CD14-positive monocyte (primary cell): ENCODE measurements around the gene SLCO4A1. TPM values are rescaled to one million over a fixed set of nuclear protein-coding genes. Genes with fewer than 3 reads are reported as not detected.

Source experiments
- DNase-seq, 3 donors: peaks; one replicate each; pipeline ENCODE4 v3.0.0-alpha.2; 2011 to 2022
- H2AFZ ChIP-seq: 2 replicates; pipeline ENCODE4 v1.6.0; 2012; ENCODE audit warnings: mild to moderate bottlenecking, low read depth, low read length, inconsistent platforms; ENCODE audit not compliant: insufficient read depth, poor library complexity, severe bottlenecking
- H3K27ac ChIP-seq, 2 donors: 1 replicate in 1 of 2; 2 replicates in 1 of 2; pipeline ENCODE4 v1.5.1; 2012 to 2013; ENCODE audit warnings: low read length in 2 of 2, control low read depth in 1 of 2, inconsistent platforms in 1 of 2, low read depth in 1 of 2, mild to moderate bottlenecking in 1 of 2
- H3K27me3 ChIP-seq, 2 donors: one replicate each; pipeline versions ENCODE4 v1.6.0 to v1.6.1; 2011 to 2013; ENCODE audit warnings: low read length in 2 of 2; ENCODE audit not compliant: control insufficient read depth in 2 of 2, insufficient read depth in 2 of 2
- H3K36me3 ChIP-seq, 2 donors: replicated peaks in 1 of 2; 1 replicate in 1 of 2; 2 replicates in 1 of 2; pipeline versions ENCODE4 v1.5.1 to v1.6.1; 2012 to 2013; ENCODE audit warnings: low read length in 2 of 2, control low read depth in 1 of 2, inconsistent platforms in 1 of 2, mild to moderate bottlenecking in 1 of 2; ENCODE audit not compliant: insufficient read depth in 2 of 2, control insufficient read depth in 1 of 2
- H3K4me1 ChIP-seq, 2 donors: 1 replicate in 1 of 2; 2 replicates in 1 of 2; pipeline versions ENCODE4 v1.5.1 to v1.6.1; 2012 to 2013; ENCODE audit warnings: low read length in 2 of 2, control low read depth in 1 of 2, inconsistent platforms in 1 of 2, mild to moderate bottlenecking in 1 of 2, moderate library complexity in 1 of 2; ENCODE audit not compliant: insufficient read depth in 2 of 2, control insufficient read depth in 1 of 2
- H3K4me2 ChIP-seq: replicated peaks from 2 replicates; pipeline ENCODE3; 2012; ENCODE audit warnings: low read length, moderate library complexity, mild to moderate bottlenecking; ENCODE audit not compliant: poor library complexity, severe bottlenecking; ENCODE audit errors: extremely low read depth
- H3K4me3 ChIP-seq, 3 experiments: fragments of 200-600 bp in 1 of 3; sonication (generic) in 1 of 3; replicated peaks in 1 of 3; 1 replicate in 2 of 3; 2 replicates in 1 of 3; pipeline ENCODE4 v1.5.1; 2011 to 2013; ENCODE audit warnings: low read length in 3 of 3, mild to moderate bottlenecking in 3 of 3, control low read depth in 2 of 3, low read depth in 2 of 3, inconsistent platforms in 1 of 3, moderate library complexity in 1 of 3
- H3K79me2 ChIP-seq: 2 replicates; pipeline ENCODE4 v1.6.0; 2012; ENCODE audit warnings: mild to moderate bottlenecking, control low read depth, inconsistent platforms, low read length, moderate library complexity; ENCODE audit not compliant: insufficient read depth
- H3K9ac ChIP-seq: 2 replicates; pipeline ENCODE4 v1.6.0; 2017; ENCODE audit warnings: low read length, mild to moderate bottlenecking; ENCODE audit not compliant: insufficient read depth, poor library complexity, severe bottlenecking
- H3K9me3 ChIP-seq, 2 donors: replicated peaks in 1 of 2; 1 replicate in 1 of 2; 2 replicates in 1 of 2; pipeline versions ENCODE4 v1.5.1 to v1.6.1; 2012 to 2013; ENCODE audit warnings: low read length in 2 of 2, control low read depth in 1 of 2; ENCODE audit not compliant: control insufficient read depth in 1 of 2, insufficient read depth in 1 of 2
- H4K20me1 ChIP-seq: 2 replicates; pipeline ENCODE4 v1.6.0; 2012; ENCODE audit warnings: mild to moderate bottlenecking, low read length, control low read depth, moderate library complexity; ENCODE audit not compliant: insufficient read depth
- H3K27ac Mint-ChIP-seq, 7 donors: one replicate each; pipeline ENCODE4 v1.8.0; 2020; ENCODE audit warnings: mild to moderate bottlenecking in 7 of 7, mixed read lengths in 7 of 7, moderate library complexity in 6 of 7, inconsistent platforms in 2 of 7
- H3K27me3 Mint-ChIP-seq, 3 donors: one replicate each; pipeline ENCODE4 v1.8.0; 2021 to 2022; ENCODE audit warnings: low read depth in 3 of 3, mild to moderate bottlenecking in 3 of 3, mixed read lengths in 3 of 3, moderate library complexity in 3 of 3, inconsistent platforms in 1 of 3
- H3K36me3 Mint-ChIP-seq, 2 donors: one replicate each; pipeline ENCODE4 v1.8.0; 2020; ENCODE audit warnings: mixed read lengths in 2 of 2, inconsistent platforms in 1 of 2, mild to moderate bottlenecking in 1 of 2
- H3K4me1 Mint-ChIP-seq: one replicate; pipeline ENCODE4 v1.8.0; 2020; ENCODE audit warnings: mild to moderate bottlenecking, mixed read lengths
- H3K4me3 Mint-ChIP-seq, 2 donors: one replicate each; pipeline ENCODE4 v1.8.0; 2020; ENCODE audit warnings: mild to moderate bottlenecking in 2 of 2, mixed read lengths in 2 of 2, moderate library complexity in 1 of 2
- H3K9me3 Mint-ChIP-seq, 7 donors: one replicate each; pipeline ENCODE4 v1.8.0; 2020 to 2022; ENCODE audit warnings: mixed read lengths in 7 of 7, mild to moderate bottlenecking in 6 of 7, moderate library complexity in 6 of 7, inconsistent platforms in 2 of 7
- WGBS: methylation state at CpG from one replicate; pipeline ENCODE4 v1.1.5; 2013; ENCODE audit warnings: missing lambda C conversion rate; ENCODE audit not compliant: insufficient coverage; 5-methylcytosine and 5-hydroxymethylcytosine counted together
- intact Hi-C, 2 donors: fragments of 100-400 bp; cut with micrococcal nuclease; formaldehyde crosslinking; loops; one replicate each; pipeline versions ENCODE4 v1.15.0 to v1.15.1; 2023
- polyA plus RNA-seq, 3 donors: library from polyadenylated mRNA; depleted of rRNA in 1 of 3; unstranded in 2 of 3; stranded (reverse) in 1 of 3; fragments of 300-500 nt in 2 of 3; fragments of >200 nt in 1 of 3; fragmentation: Illumina TruSeq in 2 of 3; gene quantifications; 1 replicate in 2 of 3; 2 replicates in 1 of 3; pipeline ENCODE4 v1.2.3, GENCODE V29; 2012 to 2021
- TF ChIP-seq, protein P1 (sequence below): fragments of 200-600 bp; IDR thresholded peaks from one replicate; pipeline ENCODE4 v1.8.0; 2022; ENCODE audit warnings: antibody characterized with exemption, mild to moderate bottlenecking

Gene SLCO4A1
- polyA plus RNA-seq, 3 donors, result 0.05 to 0.42 (median 0.26) TPM

DNA sequence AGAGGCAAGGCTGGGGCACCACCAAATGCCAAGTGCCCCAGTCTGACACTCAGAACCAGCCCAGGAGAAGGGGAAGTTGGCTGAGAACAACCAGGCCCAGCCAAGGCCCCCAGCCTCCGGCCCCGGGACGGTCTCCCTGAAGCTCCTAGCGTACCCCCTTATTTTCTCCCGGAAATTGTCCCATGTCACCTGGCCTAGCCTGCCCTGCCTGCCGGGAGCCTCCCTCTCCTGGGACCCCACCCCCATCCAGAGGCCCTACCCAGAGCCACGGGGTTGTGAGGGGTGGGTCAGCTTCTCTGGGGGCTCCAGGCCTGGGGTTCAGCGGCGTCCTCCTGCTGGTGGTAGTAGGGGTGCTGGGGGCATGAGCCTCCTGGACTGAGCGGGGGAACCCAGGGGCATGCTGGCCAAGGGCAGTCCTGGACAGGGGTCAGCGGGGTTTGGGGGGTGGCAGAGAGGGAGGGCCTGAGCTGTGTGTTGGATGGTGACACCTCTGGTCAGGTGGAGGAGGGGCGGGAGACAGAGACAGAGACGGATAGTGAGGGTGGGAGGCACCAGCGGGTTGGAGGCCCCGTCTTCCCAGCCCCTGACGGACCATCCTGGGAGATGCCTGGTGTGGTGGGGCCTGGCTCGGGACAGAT is 7.9 kb upstream of the SLCO4A1 start:
- peaks cover 0 to 5% of the 10 kb centered on the region in 2 donors for H3K4me1 ChIP-seq
- H4K20me1 ChIP-seq, result no peaks in the 10 kb centered on the region
- intact Hi-C loops, result no loop called here
- Mint-ChIP-seq H3K4me1 (peaks cover 15% of the 10 kb centered on the region), H3K4me3 (no peak overlapping the region), H3K27me3 (peaks cover 21 to 41% (median 22%) of the 10 kb centered on the region in 3 donors), H3K27ac (no peak overlapping the region), H3K9me3 (no peaks in the 10 kb centered on the region), H3K36me3 (no peaks in the 10 kb centered on the region)
- no peak overlapping the region for H3K4me2 ChIP-seq
- H3K36me3 ChIP-seq, result no peaks in the 10 kb centered on the region
- H3K27ac ChIP-seq, result no peak overlapping the region
- 98% methylated on average over 9 of the region's 17 CpGs for WGBS
- TF ChIP-seq, protein P1, sequence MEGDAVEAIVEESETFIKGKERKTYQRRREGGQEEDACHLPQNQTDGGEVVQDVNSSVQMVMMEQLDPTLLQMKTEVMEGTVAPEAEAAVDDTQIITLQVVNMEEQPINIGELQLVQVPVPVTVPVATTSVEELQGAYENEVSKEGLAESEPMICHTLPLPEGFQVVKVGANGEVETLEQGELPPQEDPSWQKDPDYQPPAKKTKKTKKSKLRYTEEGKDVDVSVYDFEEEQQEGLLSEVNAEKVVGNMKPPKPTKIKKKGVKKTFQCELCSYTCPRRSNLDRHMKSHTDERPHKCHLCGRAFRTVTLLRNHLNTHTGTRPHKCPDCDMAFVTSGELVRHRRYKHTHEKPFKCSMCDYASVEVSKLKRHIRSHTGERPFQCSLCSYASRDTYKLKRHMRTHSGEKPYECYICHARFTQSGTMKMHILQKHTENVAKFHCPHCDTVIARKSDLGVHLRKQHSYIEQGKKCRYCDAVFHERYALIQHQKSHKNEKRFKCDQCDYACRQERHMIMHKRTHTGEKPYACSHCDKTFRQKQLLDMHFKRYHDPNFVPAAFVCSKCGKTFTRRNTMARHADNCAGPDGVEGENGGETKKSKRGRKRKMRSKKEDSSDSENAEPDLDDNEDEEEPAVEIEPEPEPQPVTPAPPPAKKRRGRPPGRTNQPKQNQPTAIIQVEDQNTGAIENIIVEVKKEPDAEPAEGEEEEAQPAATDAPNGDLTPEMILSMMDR, result no peak
- no peaks in the 10 kb centered on the region for H3K9me3 ChIP-seq
- H2AFZ ChIP-seq, result no peak overlapping the region
- H3K4me3 ChIP-seq, result no peak overlapping the region
- DNase-seq, result no peak
- no peaks in the 10 kb centered on the region for H3K79me2 ChIP-seq
- H3K27me3 ChIP-seq, result peaks cover 0 to 19% of the 10 kb centered on the region in 2 donors
- no peak overlapping the region for H3K9ac ChIP-seq

DNA sequence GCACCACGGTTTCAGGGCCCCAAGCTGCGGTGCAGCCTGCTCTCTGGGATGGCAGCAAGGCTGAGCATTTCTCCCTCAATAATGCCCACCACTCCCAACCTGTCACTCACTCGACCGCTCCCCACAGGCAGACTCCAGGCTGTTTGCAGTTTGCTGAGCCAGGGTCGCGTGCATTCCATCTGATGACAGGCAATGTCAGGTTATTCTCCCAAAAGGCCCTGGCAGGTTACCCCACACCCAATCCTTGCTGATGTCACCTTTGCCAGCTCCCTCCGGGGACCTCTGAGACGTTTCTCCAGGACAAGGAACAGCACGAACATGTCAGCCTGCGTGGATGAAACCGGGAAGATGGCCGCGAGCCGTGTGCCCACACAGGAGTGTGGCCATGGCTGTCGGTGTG is 7.1 kb upstream of the SLCO4A1 start:
- Mint-ChIP-seq H3K4me1 (peaks cover 15% of the 10 kb centered on the region), H3K27me3 (peaks cover 23 to 45% (median 26%) of the 10 kb centered on the region in 3 donors), H3K4me3 (peak overlapping the region in 1 of 2 donors; percentile 49), H3K27ac (no peak overlapping the region), H3K9me3 (no peaks in the 10 kb centered on the region), H3K36me3 (no peaks in the 10 kb centered on the region)
- TF ChIP-seq, protein P1, result no peak
- Histone ChIP-seq H3K4me1 (peaks cover 0 to 5% of the 10 kb centered on the region in 2 donors), H3K4me2 (no peak overlapping the region), H3K9ac (no peak overlapping the region), H3K4me3 (no peak overlapping the region), H3K27me3 (peaks cover 0 to 26% of the 10 kb centered on the region in 2 donors), H2AFZ (no peak overlapping the region), H3K79me2 (no peaks in the 10 kb centered on the region), H4K20me1 (no peaks in the 10 kb centered on the region), H3K36me3 (no peaks in the 10 kb centered on the region), H3K9me3 (no peaks in the 10 kb centered on the region), H3K27ac (no peak overlapping the region)
- DNase-seq, result no peak
- 95% methylated on average over 14 of the region's 15 CpGs for WGBS
- intact Hi-C loops, result no loop called here
